ENCODE measurements around the gene SAMD1. TPM values are rescaled to one million over a fixed set of nuclear protein-coding genes. Genes with fewer than 3 reads are reported as not detected.

Gene SAMD1
- total and polyA plus RNA-seq, 2 of the 13 experiments (the other 11 are each of a cell fraction or from before 2014, with no cell fraction given) = 17.5 to 45.0 TPM

GRCh38 chr19:14059652-14060155 lies 30.8 kb downstream of the SAMD1 start (continued):
- 0 out of 2 replicates have a peak, but pooled peaks have one; percentile 27 for TF ChIP-seq ISL2 (CRISPR knock-in tag; IDR thresholded peaks at IDR 0.05)
- peak; percentile 92; the same call in 1 of the 2 replicates for TF ChIP-seq MAZ (IDR thresholded peaks at IDR 0.05; ENCODE audit: borderline replicate concordance, low read depth, low read length)
- peak; percentile 56 for TF ChIP-seq MAZ (CRISPR knock-in tag; IDR thresholded peaks at IDR 0.05; ENCODE audit: low read depth)
- TF ChIP-seq TGIF2 (CRISPR knock-in tag; IDR thresholded peaks at IDR 0.05) = peak; percentile 68; the same call in 1 of the 2 replicates
- TF ChIP-seq, protein P1, sequence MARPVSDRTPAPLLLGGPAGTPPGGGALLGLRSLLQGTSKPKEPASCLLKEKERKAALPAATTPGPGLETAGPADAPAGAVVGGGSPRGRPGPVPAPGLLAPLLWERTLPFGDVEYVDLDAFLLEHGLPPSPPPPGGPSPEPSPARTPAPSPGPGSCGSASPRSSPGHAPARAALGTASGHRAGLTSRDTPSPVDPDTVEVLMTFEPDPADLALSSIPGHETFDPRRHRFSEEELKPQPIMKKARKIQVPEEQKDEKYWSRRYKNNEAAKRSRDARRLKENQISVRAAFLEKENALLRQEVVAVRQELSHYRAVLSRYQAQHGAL (CRISPR knock-in tag; IDR thresholded peaks at IDR 0.05; ENCODE audit: not compliant biosample characterization) = no peak
- TF ChIP-seq USF2 (IDR thresholded peaks at IDR 0.05; ENCODE audit: low read depth, low read length) = 0 out of 2 replicates have a peak, but pooled peaks have one; percentile 28
- TF ChIP-seq USF2 (CRISPR knock-in tag; IDR thresholded peaks at IDR 0.05; ENCODE audit: borderline replicate concordance) = peak; percentile 58
- peak; percentile 93 for TF ChIP-seq SRF (IDR thresholded peaks at IDR 0.05; ENCODE audit: low read depth, low read length)
- TF ChIP-seq ZNF572 (CRISPR knock-in tag; IDR thresholded peaks at IDR 0.05) = peak; percentile 63; the same call in 1 of the 2 replicates
- TF ChIP-seq NR2C2 (CRISPR knock-in tag; IDR thresholded peaks at IDR 0.05; ENCODE audit: borderline replicate concordance) = peak; percentile 56; the same call in 1 of the 2 replicates
- no peak for TF ChIP-seq GRHL1 (CRISPR knock-in tag; conservative IDR thresholded peaks at IDR 0.05)
- TF ChIP-seq ZNF484 (CRISPR knock-in tag; IDR thresholded peaks at IDR 0.05; ENCODE audit: borderline replicate concordance, low read depth) = no peak
- no peak for TF ChIP-seq HNRNPLL (IDR thresholded peaks at IDR 0.05; ENCODE audit: low read depth, low read length, poor library complexity, severe bottlenecking)
- TF ChIP-seq HOXD1 (CRISPR knock-in tag; IDR thresholded peaks at IDR 0.05) = no peak
- peak; percentile 68 for TF ChIP-seq XRCC5 (optimal IDR thresholded peaks at IDR 0.05; ENCODE audit: low read length)
- peak; percentile 29 for TF ChIP-seq MED8 (CRISPR knock-in tag; IDR thresholded peaks at IDR 0.05; ENCODE audit: insufficient replicate concordance)
- TF ChIP-seq, protein P2, sequence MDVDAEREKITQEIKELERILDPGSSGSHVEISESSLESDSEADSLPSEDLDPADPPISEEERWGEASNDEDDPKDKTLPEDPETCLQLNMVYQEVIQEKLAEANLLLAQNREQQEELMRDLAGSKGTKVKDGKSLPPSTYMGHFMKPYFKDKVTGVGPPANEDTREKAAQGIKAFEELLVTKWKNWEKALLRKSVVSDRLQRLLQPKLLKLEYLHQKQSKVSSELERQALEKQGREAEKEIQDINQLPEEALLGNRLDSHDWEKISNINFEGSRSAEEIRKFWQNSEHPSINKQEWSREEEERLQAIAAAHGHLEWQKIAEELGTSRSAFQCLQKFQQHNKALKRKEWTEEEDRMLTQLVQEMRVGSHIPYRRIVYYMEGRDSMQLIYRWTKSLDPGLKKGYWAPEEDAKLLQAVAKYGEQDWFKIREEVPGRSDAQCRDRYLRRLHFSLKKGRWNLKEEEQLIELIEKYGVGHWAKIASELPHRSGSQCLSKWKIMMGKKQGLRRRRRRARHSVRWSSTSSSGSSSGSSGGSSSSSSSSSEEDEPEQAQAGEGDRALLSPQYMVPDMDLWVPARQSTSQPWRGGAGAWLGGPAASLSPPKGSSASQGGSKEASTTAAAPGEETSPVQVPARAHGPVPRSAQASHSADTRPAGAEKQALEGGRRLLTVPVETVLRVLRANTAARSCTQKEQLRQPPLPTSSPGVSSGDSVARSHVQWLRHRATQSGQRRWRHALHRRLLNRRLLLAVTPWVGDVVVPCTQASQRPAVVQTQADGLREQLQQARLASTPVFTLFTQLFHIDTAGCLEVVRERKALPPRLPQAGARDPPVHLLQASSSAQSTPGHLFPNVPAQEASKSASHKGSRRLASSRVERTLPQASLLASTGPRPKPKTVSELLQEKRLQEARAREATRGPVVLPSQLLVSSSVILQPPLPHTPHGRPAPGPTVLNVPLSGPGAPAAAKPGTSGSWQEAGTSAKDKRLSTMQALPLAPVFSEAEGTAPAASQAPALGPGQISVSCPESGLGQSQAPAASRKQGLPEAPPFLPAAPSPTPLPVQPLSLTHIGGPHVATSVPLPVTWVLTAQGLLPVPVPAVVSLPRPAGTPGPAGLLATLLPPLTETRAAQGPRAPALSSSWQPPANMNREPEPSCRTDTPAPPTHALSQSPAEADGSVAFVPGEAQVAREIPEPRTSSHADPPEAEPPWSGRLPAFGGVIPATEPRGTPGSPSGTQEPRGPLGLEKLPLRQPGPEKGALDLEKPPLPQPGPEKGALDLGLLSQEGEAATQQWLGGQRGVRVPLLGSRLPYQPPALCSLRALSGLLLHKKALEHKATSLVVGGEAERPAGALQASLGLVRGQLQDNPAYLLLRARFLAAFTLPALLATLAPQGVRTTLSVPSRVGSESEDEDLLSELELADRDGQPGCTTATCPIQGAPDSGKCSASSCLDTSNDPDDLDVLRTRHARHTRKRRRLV (CRISPR knock-in tag; IDR thresholded peaks at IDR 0.05) = no peak
- peak; percentile 42 for TF ChIP-seq ZEB1 (IDR thresholded peaks at IDR 0.05; ENCODE audit: insufficient replicate concordance, low read depth)
- TF ChIP-seq REXO4 (CRISPR knock-in tag; IDR thresholded peaks at IDR 0.05; ENCODE audit: borderline replicate concordance) = no peak
- TF ChIP-seq HIVEP1 (CRISPR knock-in tag; IDR thresholded peaks at IDR 0.05) = peak; percentile 45; the same call in 1 of the 2 replicates
